K562 (cell line): ENCODE measurements around the gene ADARB2. TPM values are rescaled to one million over a fixed set of nuclear protein-coding genes. Genes with fewer than 3 reads are reported as not detected.

Experiments
- ATAC-seq: fragments of 200-7000 bp; cut with Tn5 transposase; 3 replicates; pipeline ENCODE4 v1.9.1; 2020; ENCODE audit warnings: moderate library complexity
- BruUV-seq: library from RNA; stranded (reverse); fragments of 400-500 nt; replicated peaks from 2 replicates; lab custom pipeline; 2021; lab: Mats Ljungman, UMichigan
- CTCF ChIA-PET: fragments of 300-600 bp; formaldehyde crosslinking; extraction: SDS; loops from one replicate; lab custom pipeline; 2021; ENCODE audit warnings: low intra/inter-chr PET ratio; lab: Yijun Ruan, JAX
- POLR2A ChIA-PET: fragments of 300-600, 350-650 bp; sonication (Branson Sonifier 250); formaldehyde crosslinking; extraction: SDS; loops from one replicate; lab custom pipeline; 2021; ENCODE audit warnings: antibody characterized with exemption, inconsistent platforms; lab: Yijun Ruan, JAX
- DNase-seq, 4 experiments: peaks; one replicate each; pipeline versions ENCODE4 v3.0.0 to v3.0.0-alpha.2; 2011 to 2018; ENCODE audit warnings: low spot score in 3 of 4, mixed read lengths in 3 of 4; ENCODE audit errors: extremely low read depth in 1 of 4
- FAIRE-seq: peaks from 2 replicates; lab custom pipeline; 2011; peaks lifted over from hg19 to GRCh38; lab: Jason Lieb, UNC
- H2AFZ ChIP-seq: 2 replicates; pipeline ENCODE4 v1.6.0; 2011; ENCODE audit warnings: low read depth, low read length, control low read depth, inconsistent platforms
- H3K27ac ChIP-seq: fragments of 200-600 bp; 3 replicates; pipeline ENCODE4 v1.8.0; 2011; ENCODE audit warnings: low read depth, mild to moderate bottlenecking, control low read depth, inconsistent platforms, low read length, moderate library complexity, mixed read lengths; ENCODE audit errors: extremely low read depth
- H3K27me3 ChIP-seq, 2 experiments: fragments of 300-600 bp in 1 of 2; 2 replicates in 1 of 2; 3 replicates in 1 of 2; pipeline versions ENCODE4 v1.6.0 to v1.8.0; 2011; ENCODE audit warnings: inconsistent platforms in 2 of 2, low read length in 2 of 2, mild to moderate bottlenecking in 1 of 2, mixed read lengths in 1 of 2, moderate library complexity in 1 of 2; ENCODE audit not compliant: control insufficient read depth in 2 of 2, insufficient read depth in 2 of 2
- H3K36me3 ChIP-seq: fragments of 300-600 bp; 3 replicates; pipeline ENCODE4 v1.8.0; 2011; ENCODE audit warnings: mild to moderate bottlenecking, low read length, inconsistent platforms; ENCODE audit not compliant: control insufficient read depth, insufficient read depth
- H3K4me1 ChIP-seq, 2 experiments: fragments of 200-600 bp in 1 of 2; replicated peaks in 1 of 2; 2 replicates in 1 of 2; 3 replicates in 1 of 2; pipeline versions ENCODE4 v1.5.1 to v1.8.0; 2011; ENCODE audit warnings: inconsistent platforms in 2 of 2, low read length in 2 of 2, mild to moderate bottlenecking in 1 of 2, mixed read lengths in 1 of 2, moderate library complexity in 1 of 2; ENCODE audit not compliant: control insufficient read depth in 2 of 2, insufficient read depth in 2 of 2
- H3K4me2 ChIP-seq: 2 replicates; pipeline ENCODE4 v1.6.1; 2011; ENCODE audit warnings: low read length, control low read depth, inconsistent platforms, mixed read lengths; ENCODE audit not compliant: insufficient read depth
- H3K4me3 ChIP-seq: fragments of 200-600 bp; sonication (generic), shearing (Covaris generic); 2 replicates; pipeline ENCODE4 v1.5.1; 2016; ENCODE audit warnings: control low read depth, inconsistent platforms
- H3K79me2 ChIP-seq: fragments of 200-600 bp; 3 replicates; pipeline ENCODE4 v1.8.0; 2011; ENCODE audit warnings: low read length, inconsistent platforms; ENCODE audit not compliant: control insufficient read depth, insufficient read depth
- H3K9ac ChIP-seq, 2 experiments: 2 replicates each; pipeline versions ENCODE4 v1.6.0 to v1.6.1; 2011; ENCODE audit warnings: low read depth in 2 of 2, low read length in 2 of 2, control low read depth in 1 of 2, inconsistent platforms in 1 of 2, mild to moderate bottlenecking in 1 of 2, mixed read lengths in 1 of 2; ENCODE audit not compliant: insufficient read depth in 1 of 2
- H3K9me1 ChIP-seq: one replicate; pipeline ENCODE4 v1.6.0; 2011; ENCODE audit warnings: inconsistent platforms, mild to moderate bottlenecking, low read length, moderate library complexity; ENCODE audit not compliant: control insufficient read depth, insufficient read depth
- H3K9me3 ChIP-seq: replicated peaks from 2 replicates; pipeline ENCODE4 v1.5.1; 2011; ENCODE audit warnings: low read depth, low read length, inconsistent platforms; ENCODE audit not compliant: control insufficient read depth, insufficient read depth
- H4K20me1 ChIP-seq: replicated peaks from 2 replicates; pipeline ENCODE4 v1.6.1; 2011; ENCODE audit warnings: low read length, inconsistent platforms, mixed read lengths; ENCODE audit not compliant: control insufficient read depth, insufficient read depth
- CAMTA2 ChIP-seq: fragments of 250-450 bp; sonication (Bioruptor Pico); conservative IDR thresholded peaks from 2 replicates; pipeline ENCODE4 v1.5.1; 2022
- DACH1 ChIP-seq: fragments of 450-650 bp; IDR thresholded peaks from 2 replicates; pipeline ENCODE4 v1.6.1; 2018; ENCODE audit not compliant: partially characterized antibody
- NR4A1 ChIP-seq, 2 experiments: fragments of 250-450 bp in 1 of 2; fragments of 450-650 bp in 1 of 2; sonication (Bioruptor Pico) in 1 of 2; IDR thresholded peaks; 2 replicates each; pipeline versions ENCODE4 v1.4.0 to v1.6.1; 2016 to 2020; ENCODE audit warnings: mild to moderate bottlenecking in 2 of 2, missing compliant biosample characterization in 1 of 2, missing genetic modification characterization in 1 of 2, moderate library complexity in 1 of 2
- SFPQ ChIP-seq: fragments of 200-400 bp; formaldehyde crosslinking; IDR thresholded peaks from 2 replicates; pipeline ENCODE4 v1.6.1; 2017; ENCODE audit warnings: mild to moderate bottlenecking, low read depth, low read length, moderate library complexity
- WGBS: fragments of 100-300 bp; shearing (Covaris generic); methylation state at CpG from one replicate; pipeline ENCODE4 v1.1.6; 2016; ENCODE audit warnings: low coverage, mixed read lengths; ENCODE audit not compliant: insufficient coverage; ENCODE audit errors: missing lambda C conversion rate; 5-methylcytosine and 5-hydroxymethylcytosine counted together
- in situ Hi-C: fragments of 300-500 bp; cut with MboI; formaldehyde crosslinking; loops from 4 replicates; pipeline ENCODE4 v1.15.0; 2018; ENCODE audit warnings: inconsistent platforms, mixed read lengths
- intact Hi-C: fragments of 100-400 bp; cut with micrococcal nuclease; formaldehyde crosslinking; loops from 2 replicates; pipeline ENCODE4 v1.14.2; 2022
- polyA plus RNA-seq, 8 experiments: library from polyadenylated mRNA; depleted of rRNA in 4 of 8; stranded (reverse) in 5 of 8; unstranded in 3 of 8; fragments of >200 nt; fragmentation: Nextera tagmentation in 2 of 8; fragmentation: Illumina TruSeq in 1 of 8; extraction: Ambion mirVana in 2 of 8; extraction: Trizol in 1 of 8; gene quantifications; 2 replicates each; pipeline versions ENCODE4 v1.2.1 to v1.2.3, GENCODE V29; 2011 to 2014; ENCODE audit warnings: inconsistent platforms in 1 of 8, missing spikeins in 1 of 8
- total RNA-seq, 7 experiments: library from RNA; depleted of rRNA in 6 of 7; stranded (reverse); fragments of >200 nt in 6 of 7; fragmentation: Illumina TruSeq in 2 of 7; extraction: Trizol in 2 of 7; gene quantifications; 2 replicates each; pipeline versions ENCODE4 v1.2.1 to v1.2.3, GENCODE V29; 2011 to 2021; ENCODE audit warnings: low replicate concordance in 1 of 7
- TF ChIP-seq, protein P1 (sequence below), 3 experiments: IDR thresholded peaks in 2 of 3; conservative IDR thresholded peaks in 1 of 3; 2 replicates each; pipeline ENCODE4 v1.5.1; 2011 to 2012; ENCODE audit warnings: low read length in 3 of 3, mild to moderate bottlenecking in 3 of 3, control low read depth in 2 of 3, improper control_type of control experiment in 1 of 3, inconsistent platforms in 1 of 3, low read depth in 1 of 3, mixed read lengths in 1 of 3, moderate library complexity in 1 of 3; ENCODE audit not compliant: insufficient read depth in 2 of 3

The ADARB2 gene
- total and polyA plus RNA-seq, 9 of the 15 experiments (the other 6 are each of a cell fraction or from before 2014, with no cell fraction given), result not detected

DNA sequence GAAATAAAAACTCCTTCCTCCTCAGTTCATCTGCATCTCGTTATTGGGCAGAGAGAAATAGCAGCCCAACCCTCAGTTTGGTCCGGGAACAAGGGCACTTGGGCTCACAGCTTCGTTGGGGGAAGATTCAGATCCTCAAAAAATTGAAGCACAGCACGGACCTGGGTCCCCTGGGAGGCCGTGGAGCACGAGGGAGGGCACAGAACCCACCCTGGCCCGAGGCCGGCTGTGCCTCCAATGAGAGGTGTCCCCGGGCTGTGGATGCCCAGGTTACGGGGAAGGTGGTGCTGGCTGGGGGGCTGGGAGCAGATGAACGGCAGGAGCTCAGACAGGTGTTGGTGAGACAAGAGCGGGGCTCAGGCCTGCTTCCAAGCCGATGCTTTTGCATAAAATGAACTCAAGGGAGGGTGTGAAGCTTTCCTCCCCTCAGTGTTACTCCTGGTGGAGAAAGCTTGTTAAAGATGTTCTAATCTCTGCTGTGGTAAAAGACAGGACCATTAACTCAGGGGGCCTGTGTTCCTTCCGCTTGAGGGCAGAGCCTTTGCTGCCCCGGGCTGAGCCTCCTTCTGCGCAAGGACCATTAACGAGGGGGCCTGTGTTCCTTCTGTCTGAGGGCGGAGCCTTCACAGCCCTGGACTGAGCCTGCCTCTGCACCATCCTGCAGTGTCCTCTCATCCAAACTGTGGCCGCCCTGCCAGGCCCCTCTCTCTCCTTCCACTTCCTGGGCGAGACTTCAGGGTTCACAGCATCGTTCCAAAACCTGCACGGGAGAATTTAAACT is 302.2 kb downstream of the ADARB2 start (continued):
- TF ChIP-seq SFPQ, result no peak

DNA sequence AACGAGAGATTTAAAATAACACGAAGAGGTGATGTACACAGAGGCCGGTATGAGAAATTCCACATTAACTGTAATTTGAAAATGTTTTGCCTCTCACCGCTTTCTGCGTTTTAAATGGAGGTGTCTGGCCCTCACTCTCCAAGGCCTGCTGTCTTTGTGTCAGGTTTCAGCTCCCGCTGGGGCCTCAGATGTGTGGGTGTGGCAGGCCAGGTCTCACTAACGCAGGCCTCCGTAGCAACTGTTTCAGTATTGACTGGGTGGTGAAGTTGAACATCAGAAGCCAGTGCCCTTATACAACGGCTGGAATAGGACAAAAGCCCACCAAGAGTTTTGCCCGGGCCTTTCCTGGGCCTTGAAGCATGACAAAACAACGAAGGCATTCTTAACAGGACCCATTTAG is 303.1 kb downstream of the ADARB2 start:
- in situ Hi-C loops, result no loop called here
- H3K27ac ChIP-seq, result no peak overlapping the region
- 1% methylated on average over 11 of the region's 11 CpGs for WGBS

More for the DNA sequence above, 303.1 kb downstream of the ADARB2 start:
- Histone ChIP-seq H3K27me3 (peaks cover 0 to 25% of the 10 kb centered on the region in 2 experiments; a peak in 2 of 5 replicates), H3K79me2 (no peaks in the 10 kb centered on the region), H2AFZ (no peak overlapping the region)
- CTCF ChIA-PET, result no interaction called here
- POLR2A ChIA-PET, result interaction anchor here (1.0 kb wide), 1 partner anchor 14 kb away, joined by 7 read pairs; no protein-coding TSS in a partner anchor
- intact Hi-C loops, result no loop called here
- TF ChIP-seq DACH1 (no peak), NR4A1 (CRISPR knock-in tag; IDR thresholded peaks at IDR 0.05) (no peak), NR4A1 (tag; IDR thresholded peaks at IDR 0.05) (no peak), CAMTA2 (CRISPR knock-in tag) (no peak)
- TF ChIP-seq, protein P1, sequence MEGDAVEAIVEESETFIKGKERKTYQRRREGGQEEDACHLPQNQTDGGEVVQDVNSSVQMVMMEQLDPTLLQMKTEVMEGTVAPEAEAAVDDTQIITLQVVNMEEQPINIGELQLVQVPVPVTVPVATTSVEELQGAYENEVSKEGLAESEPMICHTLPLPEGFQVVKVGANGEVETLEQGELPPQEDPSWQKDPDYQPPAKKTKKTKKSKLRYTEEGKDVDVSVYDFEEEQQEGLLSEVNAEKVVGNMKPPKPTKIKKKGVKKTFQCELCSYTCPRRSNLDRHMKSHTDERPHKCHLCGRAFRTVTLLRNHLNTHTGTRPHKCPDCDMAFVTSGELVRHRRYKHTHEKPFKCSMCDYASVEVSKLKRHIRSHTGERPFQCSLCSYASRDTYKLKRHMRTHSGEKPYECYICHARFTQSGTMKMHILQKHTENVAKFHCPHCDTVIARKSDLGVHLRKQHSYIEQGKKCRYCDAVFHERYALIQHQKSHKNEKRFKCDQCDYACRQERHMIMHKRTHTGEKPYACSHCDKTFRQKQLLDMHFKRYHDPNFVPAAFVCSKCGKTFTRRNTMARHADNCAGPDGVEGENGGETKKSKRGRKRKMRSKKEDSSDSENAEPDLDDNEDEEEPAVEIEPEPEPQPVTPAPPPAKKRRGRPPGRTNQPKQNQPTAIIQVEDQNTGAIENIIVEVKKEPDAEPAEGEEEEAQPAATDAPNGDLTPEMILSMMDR (IDR thresholded peaks at IDR 0.05 in 2 of 3, conservative IDR thresholded peaks at IDR 0.05 in 1 of 3; ENCODE audit: insufficient read depth in 2 of 3, low read depth in 1 of 3, low read length in 3 of 3), result no peak
- TF ChIP-seq, all 486 proteins: peak for 0
- FAIRE-seq (no peak), DNase-seq (no peak), ATAC-seq (no peak)
- Histone ChIP-seq H3K9ac (no peak overlapping the region), H3K4me1 (no peaks in the 10 kb centered on the region), H3K4me2 (no peak overlapping the region), H3K9me3 (no peaks in the 10 kb centered on the region), H3K4me3 (no peak overlapping the region), H3K36me3 (no peaks in the 10 kb centered on the region), H4K20me1 (no peaks in the 10 kb centered on the region), H3K9me1 (no peaks in the 10 kb centered on the region)
- BruUV-seq, result no TSS peak
